Measurements from ENCODE around the gene CBR1. TPM values are rescaled to one million over a fixed set of nuclear protein-coding genes. Genes with fewer than 3 reads are reported as not detected.
"Not testable (repeated sequence)": the region's sequence is repeated elsewhere in the genome, so short reads cannot be mapped to it uniquely, and the experiment has no call there.

The CBR1 gene
- polyA plus RNA-seq, 5 donors = 19.4 to 39.8 (median 27.1) TPM

GRCh38 chr21:36044056-36044455 is 25.8 kb upstream of the CBR1 start:
- no peak for DNase-seq

GRCh38 chr21:36045993-36046392 is 23.8 kb upstream of the CBR1 start:
- no peak for DNase-seq

GRCh38 chr21:36047139-36047538 is 22.7 kb upstream of the CBR1 start:
- no peak for DNase-seq

GRCh38 chr21:36048357-36048756 is 21.5 kb upstream of the CBR1 start:
- no peak for DNase-seq

- no peak for DNase-seq
Observed at GRCh38 chr21:36052860-36053714, 16.7 kb upstream of the CBR1 start.

- no peak for DNase-seq
Observed at GRCh38 chr21:36053715-36054062, 16.1 kb upstream of the CBR1 start.

GRCh38 chr21:36055551-36055950 is 14.3 kb upstream of the CBR1 start:
- no peak for DNase-seq

- no peak for DNase-seq
Observed at GRCh38 chr21:36059823-36060158, 10.0 kb upstream of the CBR1 start.

- DNase-seq = peak; percentile 91 to 92
Observed at GRCh38 chr21:36060159-36060921, 9.5 kb upstream of the CBR1 start, which contains the start of gene SETD4. Gene SETD4 (minus strand): TSS chr21:36060526. CDS start chr21:36058888, 1,638 bp downstream.

GRCh38 chr21:36061445-36061844 is 8.4 kb upstream of the CBR1 start:
- DNase-seq = no peak

GRCh38 chr21:36063375-36064084 is 6.3 kb upstream of the CBR1 start:
- DNase-seq = no peak

- DNase-seq = no peak
Observed at GRCh38 chr21:36064085-36064460, 5.8 kb upstream of the CBR1 start.

- DNase-seq = no peak
Observed at GRCh38 chr21:36065497-36066036, 4.3 kb upstream of the CBR1 start.

- no peak for DNase-seq
Observed at GRCh38 chr21:36068748-36069398, 951 bp upstream of the CBR1 start.

- no peak for DNase-seq
Observed at GRCh38 chr21:36070999-36071398, 1.2 kb downstream of the CBR1 start.

GRCh38 chr21:36072453-36073162 is 2.8 kb downstream of the CBR1 start:
- no peak for DNase-seq

- DNase-seq = no peak
Observed at GRCh38 chr21:36073181-36073580, 3.4 kb downstream of the CBR1 start.

- not testable (repeated sequence) for DNase-seq
Observed at GRCh38 chr21:36073911-36074310, 4.1 kb downstream of the CBR1 start.

- DNase-seq = no peak
Observed at GRCh38 chr21:36075171-36075570, 5.3 kb downstream of the CBR1 start.

- no peak for DNase-seq
Observed at GRCh38 chr21:36075953-36076352, 6.1 kb downstream of the CBR1 start.

Measured in right lung (tissue), 5 donors.